ENCODE data around the gene C13orf46. TPM values are rescaled to one million over a fixed set of nuclear protein-coding genes. Genes with fewer than 3 reads are reported as not detected.

The C13orf46 gene
- 0.07 and 0.23 TPM in 2 replicates for total RNA-seq (2014; rRNA removed)
- percentile 40 among the genes with signal in this experiment for Bru-seq, nascent RNA
- percentile 56 among the genes with signal in this experiment for BruChase-seq, experiment 1, labeled RNA remaining after a 6-hour chase
- percentile 52 among the genes with signal in this experiment for BruChase-seq, experiment 2, labeled RNA remaining after a 2-hour chase
- long read RNA-seq, result 0 reads

- H3K36me3 ChIP-seq (ENCODE audit: low read depth, low read length), result no peaks in the 10 kb centered on the region
- H3K9me2 ChIP-seq (replicated peaks; ENCODE audit: low read length), result no peaks in the 10 kb centered on the region
- no peaks in the 10 kb centered on the region for H3K27me3 ChIP-seq (ENCODE audit: low read length)
- peaks cover 31% of the 10 kb centered on the region for H3K4me1 ChIP-seq (ENCODE audit: insufficient read depth, low read length)
- H2AFZ ChIP-seq (ENCODE audit: low read length), result no peak within 1 kb of the TSS
- no peak for DNase-seq
- no peaks in the 10 kb centered on the region for H3K9me3 ChIP-seq (ENCODE audit: low read length)
- TF ChIP-seq EZH2phosphoT487 (IDR thresholded peaks at IDR 0.05; ENCODE audit: borderline replicate concordance, low read length) (no peak), CTCF (conservative IDR thresholded peaks at IDR 0.05; ENCODE audit: low read depth, low read length) (no peak), EZH2 (IDR thresholded peaks at IDR 0.05; ENCODE audit: low read length, unreplicated experiment) (no peak)
- no peaks in the 10 kb centered on the region for H4K20me1 ChIP-seq (ENCODE audit: low read length)
- no TSS peak for BruUV-seq (replicated peaks)
- H3K9ac ChIP-seq (ENCODE audit: low read length), result no peak within 1 kb of the TSS
- no peak within 1 kb of the TSS for H3K4me2 ChIP-seq (ENCODE audit: low read length)
- intact Hi-C loops (cut with micrococcal nuclease), result loop anchor here (10.0 kb wide), 1 partner anchor 91 kb away; no protein-coding TSS in a partner anchor
- CTCF ChIA-PET, result no interaction called here
- H3F3A ChIP-seq (ENCODE audit: low read length, unreplicated experiment), result no peaks in the 10 kb centered on the region
- POLR2A ChIA-PET (ENCODE audit: unreplicated experiment), result no interaction called here
- no peak for ATAC-seq
- H3K27ac ChIP-seq (ENCODE audit: low read length), result no peak within 1 kb of the TSS
- no peaks in the 10 kb centered on the region for H3K79me2 ChIP-seq (ENCODE audit: low read length)
- H3K4me3 ChIP-seq (ENCODE audit: low read length), result no peak within 1 kb of the TSS
These were observed at the start of gene C13orf46 for GRCh38 chr13:113973218-113974164. C13orf46 (minus strand) TSS chr13:113974076; CDS start chr13:113973997, 79 bp downstream.

GRCh38 chr13:114022876-114023275, 49.0 kb upstream of the C13orf46 start:
- no TSS peak for BruUV-seq (replicated peaks)
- Histone ChIP-seq H3K27ac (ENCODE audit: low read length) (no peak overlapping the region), H3K4me1 (ENCODE audit: insufficient read depth, low read length) (no peaks in the 10 kb centered on the region), H3K9me3 (ENCODE audit: low read length) (no peaks in the 10 kb centered on the region), H2AFZ (ENCODE audit: low read length) (no peak overlapping the region), H3F3A (ENCODE audit: low read length, unreplicated experiment) (no peaks in the 10 kb centered on the region), H3K79me2 (ENCODE audit: low read length) (no peaks in the 10 kb centered on the region), H3K4me3 (ENCODE audit: low read length) (no peak overlapping the region), H3K9ac (ENCODE audit: low read length) (no peak overlapping the region), H3K4me2 (ENCODE audit: low read length) (no peak overlapping the region), H4K20me1 (ENCODE audit: low read length) (no peaks in the 10 kb centered on the region), H3K9me2 (replicated peaks; ENCODE audit: low read length) (no peaks in the 10 kb centered on the region), H3K27me3 (ENCODE audit: low read length) (no peaks in the 10 kb centered on the region), H3K36me3 (ENCODE audit: low read depth, low read length) (no peaks in the 10 kb centered on the region)
- TF ChIP-seq CTCF (conservative IDR thresholded peaks at IDR 0.05; ENCODE audit: low read depth, low read length) (no peak), EZH2 (IDR thresholded peaks at IDR 0.05; ENCODE audit: low read length, unreplicated experiment) (no peak), EZH2phosphoT487 (IDR thresholded peaks at IDR 0.05; ENCODE audit: borderline replicate concordance, low read length) (no peak)
- no peak for ATAC-seq
- ChIA-PET POLR2A (ENCODE audit: unreplicated experiment) (no interaction called here), CTCF (no interaction called here)
- intact Hi-C loops (cut with micrococcal nuclease), result no loop called here
- DNase-seq, result no peak

- ChIA-PET CTCF (no interaction called here), POLR2A (ENCODE audit: unreplicated experiment) (no interaction called here)
- H3K4me2 ChIP-seq (ENCODE audit: low read length), result no peak overlapping the region
- no peak overlapping the region for H2AFZ ChIP-seq (ENCODE audit: low read length)
- no peaks in the 10 kb centered on the region for H3F3A ChIP-seq (ENCODE audit: low read length, unreplicated experiment)
- H3K9ac ChIP-seq (ENCODE audit: low read length), result no peak overlapping the region
- H3K4me3 ChIP-seq (ENCODE audit: low read length), result no peak overlapping the region
- no peaks in the 10 kb centered on the region for H3K9me3 ChIP-seq (ENCODE audit: low read length)
- H3K9me2 ChIP-seq (replicated peaks; ENCODE audit: low read length), result no peaks in the 10 kb centered on the region
- H3K36me3 ChIP-seq (ENCODE audit: low read depth, low read length), result no peaks in the 10 kb centered on the region
- no peaks in the 10 kb centered on the region for H4K20me1 ChIP-seq (ENCODE audit: low read length)
- H3K27ac ChIP-seq (ENCODE audit: low read length), result no peak overlapping the region
- no peak for ATAC-seq
- H3K27me3 ChIP-seq (ENCODE audit: low read length), result no peaks in the 10 kb centered on the region
- TF ChIP-seq CTCF (conservative IDR thresholded peaks at IDR 0.05; ENCODE audit: low read depth, low read length) (no peak), EZH2phosphoT487 (IDR thresholded peaks at IDR 0.05; ENCODE audit: borderline replicate concordance, low read length) (no peak)
- intact Hi-C loops (cut with micrococcal nuclease), result no loop called here
- no peaks in the 10 kb centered on the region for H3K79me2 ChIP-seq (ENCODE audit: low read length)
- H3K4me1 ChIP-seq (ENCODE audit: insufficient read depth, low read length), result no peaks in the 10 kb centered on the region
- DNase-seq, result no peak
- BruUV-seq (replicated peaks), result no TSS peak
These were observed 48.4 kb upstream of the C13orf46 start for GRCh38 chr13:114022309-114022669.
